Vagina (tissue), 2 donors: ENCODE measurements around the gene SCAMP4. TPM values are rescaled to one million over a fixed set of nuclear protein-coding genes. Genes with fewer than 3 reads are reported as not detected.

Experiments used
- DNase-seq, 2 donors: peaks; one replicate each; pipeline ENCODE4 v3.0.0-alpha.2; 2017; ENCODE audit errors: extremely low spot score in 2 of 2
- H3K27ac ChIP-seq: fragments of 200-600 bp; sonication (generic); one replicate; pipeline ENCODE4 v1.5.1; 2019
- H3K27me3 ChIP-seq: fragments of 200-600 bp; sonication (generic); one replicate; pipeline ENCODE4 v1.5.1; 2019
- H3K36me3 ChIP-seq, 2 donors: fragments of 200-600 bp; sonication (generic); one replicate each; pipeline ENCODE4 v1.5.1; 2017 to 2019
- H3K4me1 ChIP-seq: fragments of 200-600 bp; sonication (generic); one replicate; pipeline ENCODE4 v1.5.1; 2019
- H3K4me3 ChIP-seq, 2 donors: fragments of 200-600 bp; sonication (generic); 1 replicate in 1 of 2; 2 replicates in 1 of 2; pipeline ENCODE4 v1.5.1; 2016 to 2019
- H3K9me3 ChIP-seq: fragments of 200-600 bp; sonication (generic); one replicate; pipeline ENCODE4 v1.5.1; 2019
- CTCF ChIP-seq, 3 experiments: fragments of 450-650 bp in 2 of 3; fragments of 200-600 bp in 1 of 3; sonication (generic) in 1 of 3; IDR thresholded peaks; one replicate each; pipeline ENCODE4 v1.5.1; 2017 to 2019; ENCODE audit warnings: antibody characterized with exemption in 3 of 3, mild to moderate bottlenecking in 2 of 3, moderate library complexity in 2 of 3
- POLR2A ChIP-seq, 2 donors: fragments of 450-650 bp; IDR thresholded peaks; one replicate each; pipeline ENCODE4 v1.6.1; 2017; ENCODE audit warnings: antibody characterized with exemption in 2 of 2, mild to moderate bottlenecking in 2 of 2, moderate library complexity in 2 of 2
- POLR2AphosphoS5 ChIP-seq, 2 donors: sonication (generic); formaldehyde crosslinking; IDR thresholded peaks; one replicate each; pipeline ENCODE4 v1.9.0; 2017; ENCODE audit warnings: antibody characterized with exemption in 2 of 2, mild to moderate bottlenecking in 2 of 2, low read depth in 1 of 2; ENCODE audit not compliant: insufficient read depth in 1 of 2
- intact Hi-C: fragments of 100-400 bp; cut with DNase I; formaldehyde crosslinking; loops from one replicate; pipeline ENCODE4 v1.15.1; 2023
- total RNA-seq: library from RNA; depleted of rRNA; stranded (reverse); fragments of >200 nt; gene quantifications from one replicate; pipeline ENCODE4 v1.2.3, GENCODE V29; 2016

The SCAMP4 gene
- total RNA-seq, 1 donor from 2014 or later: 51.3 TPM

- Histone ChIP-seq H3K27ac (no peak overlapping the region), H3K36me3 (no peaks in the 10 kb centered on the region), H3K4me1 (peaks cover 14% of the 10 kb centered on the region), H3K9me3 (no peaks in the 10 kb centered on the region), H3K27me3 (no peaks in the 10 kb centered on the region), H3K4me3 (no peak overlapping the region)
- intact Hi-C loops: no loop called here
- no peak for DNase-seq
- TF ChIP-seq CTCF (IDR thresholded peaks at IDR 0.05) (no peak), POLR2AphosphoS5 (IDR thresholded peaks at IDR 0.05; ENCODE audit: insufficient read depth in 1 of 2, low read depth in 1 of 2) (no peak), POLR2A (IDR thresholded peaks at IDR 0.05) (no peak)
Observed at GRCh38 chr19:1932395-1932794, 27.2 kb downstream of the SCAMP4 start.

- TF ChIP-seq CTCF (IDR thresholded peaks at IDR 0.05): no peak
- TF ChIP-seq POLR2AphosphoS5 (IDR thresholded peaks at IDR 0.05; ENCODE audit: insufficient read depth in 1 of 2, low read depth in 1 of 2): no peak
- no peak for TF ChIP-seq POLR2A (IDR thresholded peaks at IDR 0.05)
Observed at GRCh38 chr19:1933244-1933643, 28.0 kb downstream of the SCAMP4 start.

GRCh38 chr19:1933942-1934341 lies 28.7 kb downstream of the SCAMP4 start:
- no peaks in the 10 kb centered on the region for H3K9me3 ChIP-seq
- no peak overlapping the region for H3K27ac ChIP-seq
- no peaks in the 10 kb centered on the region for H3K27me3 ChIP-seq
- DNase-seq: no peak
- no peaks in the 10 kb centered on the region for H3K36me3 ChIP-seq
- H3K4me3 ChIP-seq: no peak overlapping the region
- TF ChIP-seq POLR2A (IDR thresholded peaks at IDR 0.05) (no peak), POLR2AphosphoS5 (IDR thresholded peaks at IDR 0.05; ENCODE audit: insufficient read depth in 1 of 2, low read depth in 1 of 2) (no peak), CTCF (IDR thresholded peaks at IDR 0.05) (no peak)
- H3K4me1 ChIP-seq: peaks cover 14% of the 10 kb centered on the region
- intact Hi-C loops: no loop called here

More at GRCh38 chr19:1933244-1933643, 28.0 kb downstream of the SCAMP4 start:
- Histone ChIP-seq H3K4me1 (peaks cover 14% of the 10 kb centered on the region), H3K27ac (no peak overlapping the region), H3K9me3 (no peaks in the 10 kb centered on the region), H3K4me3 (no peak overlapping the region), H3K36me3 (no peaks in the 10 kb centered on the region), H3K27me3 (no peaks in the 10 kb centered on the region)
- intact Hi-C loops: no loop called here
- DNase-seq: no peak

- Histone ChIP-seq H3K9me3 (no peaks in the 10 kb centered on the region), H3K4me1 (peaks cover 15% of the 10 kb centered on the region), H3K4me3 (no peak overlapping the region), H3K36me3 (no peaks in the 10 kb centered on the region), H3K27me3 (no peaks in the 10 kb centered on the region), H3K27ac (peak overlapping the region; percentile 20)
- TF ChIP-seq CTCF (IDR thresholded peaks at IDR 0.05): no peak
- peak in 1 of 2 donors; percentile 39 for TF ChIP-seq POLR2AphosphoS5 (IDR thresholded peaks at IDR 0.05; ENCODE audit: insufficient read depth in 1 of 2, low read depth in 1 of 2)
- DNase-seq: no peak
- intact Hi-C loops: no loop called here
Observed at GRCh38 chr19:1935484-1936208, 30.4 kb downstream of the SCAMP4 start.

GRCh38 chr19:1936430-1936829 lies 31.2 kb downstream of the SCAMP4 start:
- DNase-seq: no peak
- H3K4me3 ChIP-seq: no peak overlapping the region
- no peaks in the 10 kb centered on the region for H3K27me3 ChIP-seq
- no peaks in the 10 kb centered on the region for H3K9me3 ChIP-seq
- TF ChIP-seq POLR2AphosphoS5 (IDR thresholded peaks at IDR 0.05; ENCODE audit: insufficient read depth in 1 of 2, low read depth in 1 of 2): no peak
- TF ChIP-seq POLR2A (IDR thresholded peaks at IDR 0.05): no peak
- no peak for TF ChIP-seq CTCF (IDR thresholded peaks at IDR 0.05)
- intact Hi-C loops: no loop called here
- peaks cover 15% of the 10 kb centered on the region for H3K4me1 ChIP-seq
- no peaks in the 10 kb centered on the region for H3K36me3 ChIP-seq
- peak overlapping the region; percentile 20 for H3K27ac ChIP-seq
